CD14-positive monocyte (primary cell): Measurements from ENCODE around the gene ANGPTL7. TPM values are rescaled to one million over a fixed set of nuclear protein-coding genes. Genes with fewer than 3 reads are reported as not detected.

Experiments used
- DNase-seq, 3 donors: peaks; one replicate each; pipeline ENCODE4 v3.0.0-alpha.2; 2011 to 2022
- H2AFZ ChIP-seq: 2 replicates; pipeline ENCODE4 v1.6.0; 2012; ENCODE audit warnings: mild to moderate bottlenecking, low read depth, low read length, inconsistent platforms; ENCODE audit not compliant: insufficient read depth, poor library complexity, severe bottlenecking
- H3K27ac ChIP-seq, 2 donors: 1 replicate in 1 of 2; 2 replicates in 1 of 2; pipeline ENCODE4 v1.5.1; 2012 to 2013; ENCODE audit warnings: low read length in 2 of 2, control low read depth in 1 of 2, inconsistent platforms in 1 of 2, low read depth in 1 of 2, mild to moderate bottlenecking in 1 of 2
- H3K27me3 ChIP-seq, 2 donors: one replicate each; pipeline versions ENCODE4 v1.6.0 to v1.6.1; 2011 to 2013; ENCODE audit warnings: low read length in 2 of 2; ENCODE audit not compliant: control insufficient read depth in 2 of 2, insufficient read depth in 2 of 2
- H3K36me3 ChIP-seq, 2 donors: replicated peaks in 1 of 2; 1 replicate in 1 of 2; 2 replicates in 1 of 2; pipeline versions ENCODE4 v1.5.1 to v1.6.1; 2012 to 2013; ENCODE audit warnings: low read length in 2 of 2, control low read depth in 1 of 2, inconsistent platforms in 1 of 2, mild to moderate bottlenecking in 1 of 2; ENCODE audit not compliant: insufficient read depth in 2 of 2, control insufficient read depth in 1 of 2
- H3K4me1 ChIP-seq, 2 donors: 1 replicate in 1 of 2; 2 replicates in 1 of 2; pipeline versions ENCODE4 v1.5.1 to v1.6.1; 2012 to 2013; ENCODE audit warnings: low read length in 2 of 2, control low read depth in 1 of 2, inconsistent platforms in 1 of 2, mild to moderate bottlenecking in 1 of 2, moderate library complexity in 1 of 2; ENCODE audit not compliant: insufficient read depth in 2 of 2, control insufficient read depth in 1 of 2
- H3K4me2 ChIP-seq: replicated peaks from 2 replicates; pipeline ENCODE3; 2012; ENCODE audit warnings: low read length, moderate library complexity, mild to moderate bottlenecking; ENCODE audit not compliant: poor library complexity, severe bottlenecking; ENCODE audit errors: extremely low read depth
- H3K4me3 ChIP-seq, 3 experiments: fragments of 200-600 bp in 1 of 3; sonication (generic) in 1 of 3; replicated peaks in 1 of 3; 1 replicate in 2 of 3; 2 replicates in 1 of 3; pipeline ENCODE4 v1.5.1; 2011 to 2013; ENCODE audit warnings: low read length in 3 of 3, mild to moderate bottlenecking in 3 of 3, control low read depth in 2 of 3, low read depth in 2 of 3, inconsistent platforms in 1 of 3, moderate library complexity in 1 of 3
- H3K79me2 ChIP-seq: 2 replicates; pipeline ENCODE4 v1.6.0; 2012; ENCODE audit warnings: mild to moderate bottlenecking, control low read depth, inconsistent platforms, low read length, moderate library complexity; ENCODE audit not compliant: insufficient read depth
- H3K9ac ChIP-seq: 2 replicates; pipeline ENCODE4 v1.6.0; 2017; ENCODE audit warnings: low read length, mild to moderate bottlenecking; ENCODE audit not compliant: insufficient read depth, poor library complexity, severe bottlenecking
- H3K9me3 ChIP-seq, 2 donors: replicated peaks in 1 of 2; 1 replicate in 1 of 2; 2 replicates in 1 of 2; pipeline versions ENCODE4 v1.5.1 to v1.6.1; 2012 to 2013; ENCODE audit warnings: low read length in 2 of 2, control low read depth in 1 of 2; ENCODE audit not compliant: control insufficient read depth in 1 of 2, insufficient read depth in 1 of 2
- H4K20me1 ChIP-seq: 2 replicates; pipeline ENCODE4 v1.6.0; 2012; ENCODE audit warnings: mild to moderate bottlenecking, low read length, control low read depth, moderate library complexity; ENCODE audit not compliant: insufficient read depth
- H3K27ac Mint-ChIP-seq, 7 donors: one replicate each; pipeline ENCODE4 v1.8.0; 2020; ENCODE audit warnings: mild to moderate bottlenecking in 7 of 7, mixed read lengths in 7 of 7, moderate library complexity in 6 of 7, inconsistent platforms in 2 of 7
- H3K27me3 Mint-ChIP-seq, 3 donors: one replicate each; pipeline ENCODE4 v1.8.0; 2021 to 2022; ENCODE audit warnings: low read depth in 3 of 3, mild to moderate bottlenecking in 3 of 3, mixed read lengths in 3 of 3, moderate library complexity in 3 of 3, inconsistent platforms in 1 of 3
- H3K36me3 Mint-ChIP-seq, 2 donors: one replicate each; pipeline ENCODE4 v1.8.0; 2020; ENCODE audit warnings: mixed read lengths in 2 of 2, inconsistent platforms in 1 of 2, mild to moderate bottlenecking in 1 of 2
- H3K4me1 Mint-ChIP-seq: one replicate; pipeline ENCODE4 v1.8.0; 2020; ENCODE audit warnings: mild to moderate bottlenecking, mixed read lengths
- H3K4me3 Mint-ChIP-seq, 2 donors: one replicate each; pipeline ENCODE4 v1.8.0; 2020; ENCODE audit warnings: mild to moderate bottlenecking in 2 of 2, mixed read lengths in 2 of 2, moderate library complexity in 1 of 2
- H3K9me3 Mint-ChIP-seq, 7 donors: one replicate each; pipeline ENCODE4 v1.8.0; 2020 to 2022; ENCODE audit warnings: mixed read lengths in 7 of 7, mild to moderate bottlenecking in 6 of 7, moderate library complexity in 6 of 7, inconsistent platforms in 2 of 7
- WGBS: methylation state at CpG from one replicate; pipeline ENCODE4 v1.1.5; 2013; ENCODE audit warnings: missing lambda C conversion rate; ENCODE audit not compliant: insufficient coverage; 5-methylcytosine and 5-hydroxymethylcytosine counted together
- intact Hi-C, 2 donors: fragments of 100-400 bp; cut with micrococcal nuclease; formaldehyde crosslinking; loops; one replicate each; pipeline versions ENCODE4 v1.15.0 to v1.15.1; 2023
- polyA plus RNA-seq, 3 donors: library from polyadenylated mRNA; depleted of rRNA in 1 of 3; unstranded in 2 of 3; stranded (reverse) in 1 of 3; fragments of 300-500 nt in 2 of 3; fragments of >200 nt in 1 of 3; fragmentation: Illumina TruSeq in 2 of 3; gene quantifications; 1 replicate in 2 of 3; 2 replicates in 1 of 3; pipeline ENCODE4 v1.2.3, GENCODE V29; 2012 to 2021
- TF ChIP-seq, protein P1 (sequence below): fragments of 200-600 bp; IDR thresholded peaks from one replicate; pipeline ENCODE4 v1.8.0; 2022; ENCODE audit warnings: antibody characterized with exemption, mild to moderate bottlenecking

ANGPTL7 gene
- polyA plus RNA-seq, 3 donors = not detected

DNA sequence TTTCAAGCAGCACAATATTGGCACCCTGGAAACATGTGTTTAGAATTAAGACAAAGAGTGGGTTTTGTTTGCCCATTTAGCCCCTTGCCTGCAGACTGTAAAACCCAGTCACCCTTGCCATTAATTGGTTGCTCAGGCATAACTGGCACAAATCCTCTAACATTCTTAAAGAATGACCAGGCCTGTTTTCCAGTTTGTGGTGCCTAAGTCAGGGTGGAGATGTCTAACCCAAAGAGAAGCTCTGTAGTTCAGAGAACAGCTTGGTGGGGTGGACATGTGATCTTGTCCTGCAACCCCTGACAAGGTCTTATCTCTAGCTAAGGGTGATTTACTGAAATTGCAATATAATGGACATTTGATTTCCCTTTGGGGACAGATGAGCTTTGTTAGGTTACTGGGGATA is 8.8 kb upstream of the ANGPTL7 start:
- Histone ChIP-seq H3K79me2 (no peaks in the 10 kb centered on the region), H3K4me1 (no peaks in the 10 kb centered on the region), H2AFZ (no peak overlapping the region), H3K4me2 (no peak overlapping the region), H3K27ac (no peak overlapping the region), H3K36me3 (peaks cover 45 to 98% of the 10 kb centered on the region in 2 donors), H3K9ac (no peak overlapping the region), H4K20me1 (no peaks in the 10 kb centered on the region), H3K9me3 (no peaks in the 10 kb centered on the region), H3K4me3 (no peak overlapping the region), H3K27me3 (no peaks in the 10 kb centered on the region)
- Mint-ChIP-seq H3K9me3 (no peaks in the 10 kb centered on the region), H3K27ac (no peak overlapping the region), H3K27me3 (no peaks in the 10 kb centered on the region), H3K36me3 (peaks cover 72 to 85% of the 10 kb centered on the region in 2 donors), H3K4me3 (no peak overlapping the region), H3K4me1 (no peaks in the 10 kb centered on the region)
- intact Hi-C loops = no loop called here
- DNase-seq = no peak
- TF ChIP-seq, protein P1, sequence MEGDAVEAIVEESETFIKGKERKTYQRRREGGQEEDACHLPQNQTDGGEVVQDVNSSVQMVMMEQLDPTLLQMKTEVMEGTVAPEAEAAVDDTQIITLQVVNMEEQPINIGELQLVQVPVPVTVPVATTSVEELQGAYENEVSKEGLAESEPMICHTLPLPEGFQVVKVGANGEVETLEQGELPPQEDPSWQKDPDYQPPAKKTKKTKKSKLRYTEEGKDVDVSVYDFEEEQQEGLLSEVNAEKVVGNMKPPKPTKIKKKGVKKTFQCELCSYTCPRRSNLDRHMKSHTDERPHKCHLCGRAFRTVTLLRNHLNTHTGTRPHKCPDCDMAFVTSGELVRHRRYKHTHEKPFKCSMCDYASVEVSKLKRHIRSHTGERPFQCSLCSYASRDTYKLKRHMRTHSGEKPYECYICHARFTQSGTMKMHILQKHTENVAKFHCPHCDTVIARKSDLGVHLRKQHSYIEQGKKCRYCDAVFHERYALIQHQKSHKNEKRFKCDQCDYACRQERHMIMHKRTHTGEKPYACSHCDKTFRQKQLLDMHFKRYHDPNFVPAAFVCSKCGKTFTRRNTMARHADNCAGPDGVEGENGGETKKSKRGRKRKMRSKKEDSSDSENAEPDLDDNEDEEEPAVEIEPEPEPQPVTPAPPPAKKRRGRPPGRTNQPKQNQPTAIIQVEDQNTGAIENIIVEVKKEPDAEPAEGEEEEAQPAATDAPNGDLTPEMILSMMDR = no peak

GRCh38 chr1:11182884-11183283 is 6.3 kb upstream of the ANGPTL7 start:
- TF ChIP-seq, protein P1 = no peak
- no peak overlapping the region for H3K9ac ChIP-seq
- H3K27ac ChIP-seq = no peak overlapping the region
- H3K4me1 ChIP-seq = no peaks in the 10 kb centered on the region
- H4K20me1 ChIP-seq = no peaks in the 10 kb centered on the region
- H3K4me3 ChIP-seq = no peak overlapping the region
- DNase-seq = no peak
- no peak overlapping the region for H3K4me2 ChIP-seq
- WGBS = no CpG with 5 or more reads among the region's 3 CpGs
- H2AFZ ChIP-seq = no peak overlapping the region
- Mint-ChIP-seq H3K27ac (no peak overlapping the region), H3K4me3 (no peak overlapping the region), H3K9me3 (no peaks in the 10 kb centered on the region), H3K4me1 (no peaks in the 10 kb centered on the region), H3K27me3 (no peaks in the 10 kb centered on the region), H3K36me3 (peaks cover 63 to 83% of the 10 kb centered on the region in 2 donors)
- intact Hi-C loops = no loop called here
- no peaks in the 10 kb centered on the region for H3K79me2 ChIP-seq
- peaks cover 50 to 98% of the 10 kb centered on the region in 2 donors for H3K36me3 ChIP-seq
- H3K9me3 ChIP-seq = no peaks in the 10 kb centered on the region
- H3K27me3 ChIP-seq = no peaks in the 10 kb centered on the region
